HG03095 (cell line): ENCODE results near the gene B3GNT3.

ENCODE experiments used
- ATAC-seq: cut with Tn5 transposase; IDR thresholded peaks from one replicate; pipeline ENCODE4 v1.9.1; 2021; ENCODE audit warnings: moderate library complexity; ENCODE audit not compliant: unreplicated experiment

The B3GNT3 gene

GRCh38 chr19:17859533-17860330 is 64.8 kb downstream of the B3GNT3 start, which contains the start of gene RPL18A:
Gene RPL18A (plus strand): TSS chr19:17859910. CDS start chr19:17859957, 47 bp downstream.
- ATAC-seq: peak; percentile 86

DNA sequence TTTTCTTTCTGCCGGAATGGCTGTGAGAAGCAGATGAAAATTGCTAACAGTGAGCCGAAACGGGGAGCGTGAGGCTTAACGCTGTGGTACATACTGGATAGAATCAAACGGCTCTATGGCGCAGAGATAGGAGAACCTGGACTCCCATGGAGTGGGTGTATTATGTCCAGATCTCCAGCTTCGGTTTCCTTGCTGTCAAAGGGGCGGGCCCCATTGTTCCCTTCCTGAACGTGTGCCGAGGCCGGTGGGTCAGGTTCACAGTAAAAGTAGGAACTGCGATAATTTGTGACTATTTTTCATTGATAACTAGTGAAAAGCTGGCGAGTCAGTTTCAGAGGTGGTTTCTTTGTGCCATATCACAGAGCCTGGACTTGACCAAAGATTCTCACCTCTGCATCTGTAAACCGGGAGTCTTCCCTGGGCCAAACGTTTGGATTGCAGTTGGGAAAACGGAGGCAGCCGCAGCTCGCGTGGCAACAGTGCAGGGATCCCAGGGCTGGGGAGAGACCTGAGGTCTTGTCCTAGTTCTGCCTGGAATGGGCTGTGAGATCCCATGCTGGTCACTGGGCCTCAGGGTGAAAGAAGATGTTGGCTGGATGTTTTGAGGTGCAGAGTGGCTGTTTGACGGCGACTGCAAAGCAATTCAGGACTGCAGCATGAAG is 65.5 kb downstream of the B3GNT3 start:
- ATAC-seq: no peak

DNA sequence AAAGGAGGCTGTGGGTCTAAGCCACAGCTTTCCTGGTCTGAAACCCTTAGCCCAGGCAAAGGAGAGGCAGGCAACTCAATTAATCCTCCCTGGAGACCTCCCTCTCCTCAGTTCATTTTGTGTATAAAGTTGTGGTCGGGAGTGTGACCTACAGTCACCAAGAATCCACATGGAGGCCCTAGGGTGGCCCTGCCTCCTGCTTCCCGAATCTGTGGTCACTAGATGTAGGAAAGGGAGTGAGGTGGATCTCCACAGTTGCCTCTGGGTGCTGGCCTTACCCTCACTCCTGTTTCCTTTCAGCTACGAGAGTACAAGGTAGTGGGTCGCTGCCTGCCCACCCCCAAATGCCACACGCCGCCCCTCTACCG is 66.0 kb downstream of the B3GNT3 start:
- no peak for ATAC-seq

DNA sequence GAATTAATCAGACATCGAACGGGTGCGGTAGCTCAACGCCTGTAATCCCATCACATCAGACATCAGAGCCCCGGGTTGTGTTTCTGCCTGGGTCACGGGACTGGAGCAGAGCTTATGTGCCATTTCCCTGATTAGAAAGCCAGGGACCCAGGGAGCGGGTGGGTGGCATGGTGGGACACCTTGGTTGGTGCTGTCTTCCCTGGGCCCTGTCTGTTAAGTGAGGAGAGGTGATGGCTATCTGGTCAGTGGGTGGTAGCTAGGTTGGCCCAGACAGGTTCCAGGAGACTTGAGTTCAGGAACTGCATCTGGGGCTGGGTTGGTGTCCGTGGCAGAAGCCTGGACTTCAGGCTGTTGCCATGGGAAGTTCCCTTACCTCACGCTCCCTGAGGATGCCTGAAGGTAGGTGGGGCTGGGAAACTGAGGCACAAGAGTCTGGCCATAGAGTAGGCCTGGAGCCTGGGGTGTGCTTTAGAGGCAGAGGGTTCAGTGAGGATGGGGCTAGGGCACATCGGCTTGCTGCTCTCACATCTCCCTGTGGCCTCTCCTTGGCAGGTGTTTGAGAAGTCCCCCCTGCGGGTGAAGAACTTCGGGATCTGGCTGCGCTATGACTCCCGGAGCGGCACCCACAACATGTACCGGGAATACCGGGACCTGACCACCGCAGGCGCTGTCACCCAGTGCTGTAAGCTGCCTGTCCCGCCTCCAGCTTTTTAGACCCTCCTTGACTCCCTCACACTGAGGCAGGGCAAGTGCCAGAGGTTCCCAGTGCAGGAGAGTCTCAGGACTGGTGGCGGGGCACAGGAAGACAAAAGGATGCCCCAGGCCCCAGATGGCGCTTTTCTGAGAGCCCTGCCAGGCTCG is 66.8 kb downstream of the B3GNT3 start:
- ATAC-seq: no peak

DNA sequence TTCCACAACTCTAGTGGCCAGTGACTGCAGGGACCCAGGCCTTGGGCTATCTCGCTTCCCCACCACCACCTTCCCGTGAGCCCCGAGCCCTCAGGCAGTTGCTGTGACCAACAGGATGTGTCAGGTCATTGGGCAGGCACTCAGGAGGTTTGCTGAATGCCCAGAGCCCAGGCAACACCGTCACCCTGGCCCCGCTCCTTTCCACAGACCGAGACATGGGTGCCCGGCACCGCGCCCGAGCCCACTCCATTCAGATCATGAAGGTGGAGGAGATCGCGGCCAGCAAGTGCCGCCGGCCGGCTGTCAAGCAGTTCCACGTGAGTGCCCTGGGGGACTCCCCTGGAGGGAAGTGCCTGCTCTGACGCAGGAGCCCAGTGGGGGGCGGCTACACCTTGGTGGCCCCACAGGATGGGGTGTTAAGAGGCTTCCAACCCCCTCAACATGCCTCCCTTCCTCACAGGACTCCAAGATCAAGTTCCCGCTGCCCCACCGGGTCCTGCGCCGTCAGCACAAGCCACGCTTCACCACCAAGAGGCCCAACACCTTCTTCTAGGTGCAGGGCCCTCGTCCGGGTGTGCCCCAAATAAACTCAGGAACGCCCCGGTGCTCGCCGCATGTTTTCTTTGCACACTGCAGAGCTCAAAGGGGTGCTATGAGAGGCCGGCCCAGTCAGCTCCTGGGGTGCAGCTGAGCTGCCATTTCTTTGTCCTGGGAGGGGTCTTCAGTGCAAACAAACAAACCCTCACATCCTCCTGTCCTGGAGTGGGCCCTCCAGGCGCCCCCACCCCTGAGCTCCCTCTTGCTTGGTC is 68.0 kb downstream of the B3GNT3 start:
- no peak for ATAC-seq
